ENCODE measurements around the gene MFRP.

Gene MFRP

DNA sequence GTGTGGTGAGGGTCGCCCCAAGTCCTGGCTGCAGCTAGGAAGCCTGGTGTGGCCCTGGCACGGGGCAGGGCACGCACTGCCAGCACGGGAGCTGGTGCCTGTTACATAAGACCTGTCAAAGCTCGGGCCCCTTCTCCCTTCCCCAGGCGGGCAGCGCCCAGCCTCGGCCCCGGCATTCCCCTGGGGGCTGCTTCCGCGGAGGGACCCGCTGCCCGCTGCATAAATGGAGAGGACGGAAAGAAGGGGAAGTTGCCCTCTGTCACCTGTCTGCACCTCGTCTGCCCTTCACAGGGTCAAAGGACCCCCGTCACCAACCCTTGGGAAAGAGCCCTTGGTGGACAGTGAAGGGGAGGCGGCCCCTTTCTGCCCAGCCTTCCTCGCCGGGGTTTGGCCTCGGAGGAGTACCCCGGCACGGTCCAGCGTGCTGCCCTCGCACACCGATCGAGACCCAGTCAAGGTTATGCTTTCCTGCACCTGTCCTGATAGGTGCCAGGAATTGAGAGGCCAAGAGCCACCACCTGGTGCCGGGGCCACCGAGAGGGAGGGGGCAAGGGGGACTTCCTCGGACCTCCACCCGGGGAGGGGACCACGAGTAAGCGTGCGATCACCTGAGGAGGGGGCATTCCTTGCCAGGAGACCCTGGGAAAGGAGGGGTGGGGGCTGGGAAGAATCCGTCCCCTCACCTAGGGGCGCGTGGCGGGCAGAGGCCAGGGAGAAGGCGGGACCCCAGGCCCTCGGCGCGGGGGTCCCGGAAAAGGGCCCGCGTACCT lies 16.8 kb upstream of the MFRP start:
- TF ChIP-seq, protein P1, sequence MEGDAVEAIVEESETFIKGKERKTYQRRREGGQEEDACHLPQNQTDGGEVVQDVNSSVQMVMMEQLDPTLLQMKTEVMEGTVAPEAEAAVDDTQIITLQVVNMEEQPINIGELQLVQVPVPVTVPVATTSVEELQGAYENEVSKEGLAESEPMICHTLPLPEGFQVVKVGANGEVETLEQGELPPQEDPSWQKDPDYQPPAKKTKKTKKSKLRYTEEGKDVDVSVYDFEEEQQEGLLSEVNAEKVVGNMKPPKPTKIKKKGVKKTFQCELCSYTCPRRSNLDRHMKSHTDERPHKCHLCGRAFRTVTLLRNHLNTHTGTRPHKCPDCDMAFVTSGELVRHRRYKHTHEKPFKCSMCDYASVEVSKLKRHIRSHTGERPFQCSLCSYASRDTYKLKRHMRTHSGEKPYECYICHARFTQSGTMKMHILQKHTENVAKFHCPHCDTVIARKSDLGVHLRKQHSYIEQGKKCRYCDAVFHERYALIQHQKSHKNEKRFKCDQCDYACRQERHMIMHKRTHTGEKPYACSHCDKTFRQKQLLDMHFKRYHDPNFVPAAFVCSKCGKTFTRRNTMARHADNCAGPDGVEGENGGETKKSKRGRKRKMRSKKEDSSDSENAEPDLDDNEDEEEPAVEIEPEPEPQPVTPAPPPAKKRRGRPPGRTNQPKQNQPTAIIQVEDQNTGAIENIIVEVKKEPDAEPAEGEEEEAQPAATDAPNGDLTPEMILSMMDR (IDR thresholded peaks at IDR 0.05; ENCODE audit: extremely low read depth, insufficient read depth, missing control alignments), result no peak
- no peak for DNase-seq (ENCODE audit: low spot score)
- in situ Hi-C loops (cut with MboI; ENCODE audit: low pct_unique_long_range_greater_than_20kb, low sequenced_read_pairs, unreplicated experiment), result no loop called here

DNA sequence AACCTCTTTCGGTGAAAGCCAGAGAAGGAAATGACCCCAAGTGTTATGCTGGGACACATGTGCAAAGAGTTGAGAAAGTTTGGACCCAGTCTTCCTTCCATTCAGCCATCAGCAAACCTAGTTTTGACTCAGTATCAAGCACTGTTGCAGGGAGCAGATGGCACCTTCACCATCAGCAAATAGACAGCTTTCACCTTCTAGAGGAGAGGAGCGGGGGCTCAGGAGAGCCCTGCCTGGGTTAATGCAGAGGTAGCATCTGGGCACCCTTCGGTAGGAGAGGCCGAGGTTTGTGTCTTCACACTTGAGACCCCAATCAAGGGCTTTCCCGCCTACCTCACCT lies 16.2 kb upstream of the MFRP start:
- TF ChIP-seq, protein P1 (IDR thresholded peaks at IDR 0.05; ENCODE audit: extremely low read depth, insufficient read depth, missing control alignments), result no peak
- in situ Hi-C loops (cut with MboI; ENCODE audit: low pct_unique_long_range_greater_than_20kb, low sequenced_read_pairs, unreplicated experiment), result no loop called here
- DNase-seq (ENCODE audit: low spot score), result no peak

DNA sequence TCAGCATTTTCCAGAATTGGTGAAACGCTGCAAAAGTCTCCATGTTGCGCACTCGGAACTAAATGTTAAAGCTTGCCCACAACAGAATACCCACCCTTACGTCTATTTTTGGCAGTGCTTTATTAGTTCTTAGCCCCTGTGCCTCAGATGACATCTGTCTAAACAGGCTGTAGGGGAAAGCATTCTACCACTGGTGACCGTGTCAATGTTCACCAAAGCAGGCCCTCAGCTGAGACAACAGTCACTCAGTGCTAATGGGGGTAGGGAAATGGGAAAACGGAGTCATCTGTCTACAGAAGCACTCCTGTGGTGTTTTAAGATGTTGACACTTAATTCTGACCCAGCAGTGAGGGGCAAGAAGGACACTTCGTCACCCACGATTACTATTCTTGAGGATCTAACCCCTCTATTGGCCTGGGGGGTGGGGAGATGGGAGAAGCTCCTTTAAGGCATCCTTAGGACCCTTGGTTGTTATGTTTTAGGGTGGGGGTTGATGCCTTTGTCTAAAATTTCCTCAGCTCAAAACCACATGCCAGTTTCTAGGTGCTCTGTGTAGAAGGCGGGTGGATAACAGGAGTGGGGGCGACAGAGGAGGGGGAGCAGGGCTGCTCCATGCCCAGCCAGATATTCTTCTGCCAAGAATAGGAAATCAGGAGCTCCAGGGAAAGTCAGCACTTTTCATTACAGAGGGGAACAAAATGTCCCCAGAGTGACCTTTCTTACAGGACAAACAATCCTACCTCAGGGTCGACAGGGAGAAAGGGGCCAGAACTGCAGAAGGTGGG lies 15.6 kb upstream of the MFRP start:
- DNase-seq (ENCODE audit: low spot score), result no peak
- TF ChIP-seq, protein P1 (IDR thresholded peaks at IDR 0.05; ENCODE audit: extremely low read depth, insufficient read depth, missing control alignments), result no peak
- in situ Hi-C loops (cut with MboI; ENCODE audit: low pct_unique_long_range_greater_than_20kb, low sequenced_read_pairs, unreplicated experiment), result no loop called here

DNA sequence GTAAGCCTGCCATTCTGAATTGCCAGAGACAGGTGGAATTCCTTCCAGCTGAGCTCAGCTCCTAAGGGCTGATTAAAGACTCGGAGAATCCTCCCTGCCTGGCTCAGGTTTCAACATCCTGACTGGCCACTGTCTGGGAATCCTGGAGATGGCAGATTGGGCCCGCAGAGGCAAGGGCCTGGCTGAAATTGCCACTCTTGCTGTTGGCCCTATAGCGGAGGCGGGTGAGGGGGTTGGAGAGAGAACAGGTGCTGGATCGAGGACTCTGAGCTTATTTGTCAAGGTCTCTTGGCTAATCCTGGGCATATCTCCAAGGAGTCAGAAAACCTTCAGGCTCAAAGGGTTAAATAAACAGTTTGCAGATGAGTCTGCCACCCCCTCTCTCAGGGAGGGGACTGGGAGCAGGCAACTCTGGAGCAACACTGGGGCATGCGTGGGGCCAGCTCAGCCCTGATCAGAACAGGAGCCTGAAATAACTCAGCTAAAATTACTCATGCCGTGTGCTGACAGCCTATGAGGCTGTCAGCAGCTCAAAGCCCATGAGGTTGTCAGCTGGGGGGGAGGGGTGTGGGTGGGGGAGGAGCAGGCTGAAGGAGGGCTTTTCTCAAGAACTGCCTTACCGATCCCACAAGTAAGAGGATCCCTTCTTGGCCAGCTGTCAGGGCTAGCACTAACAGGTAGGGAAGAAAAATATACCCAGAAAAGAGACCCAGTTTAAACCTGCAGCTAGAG lies 14.7 kb upstream of the MFRP start:
- peak; percentile 59 for DNase-seq (ENCODE audit: low spot score)
- TF ChIP-seq, protein P1 (IDR thresholded peaks at IDR 0.05; ENCODE audit: extremely low read depth, insufficient read depth, missing control alignments), result no peak
- in situ Hi-C loops (cut with MboI; ENCODE audit: low pct_unique_long_range_greater_than_20kb, low sequenced_read_pairs, unreplicated experiment), result no loop called here

DNA sequence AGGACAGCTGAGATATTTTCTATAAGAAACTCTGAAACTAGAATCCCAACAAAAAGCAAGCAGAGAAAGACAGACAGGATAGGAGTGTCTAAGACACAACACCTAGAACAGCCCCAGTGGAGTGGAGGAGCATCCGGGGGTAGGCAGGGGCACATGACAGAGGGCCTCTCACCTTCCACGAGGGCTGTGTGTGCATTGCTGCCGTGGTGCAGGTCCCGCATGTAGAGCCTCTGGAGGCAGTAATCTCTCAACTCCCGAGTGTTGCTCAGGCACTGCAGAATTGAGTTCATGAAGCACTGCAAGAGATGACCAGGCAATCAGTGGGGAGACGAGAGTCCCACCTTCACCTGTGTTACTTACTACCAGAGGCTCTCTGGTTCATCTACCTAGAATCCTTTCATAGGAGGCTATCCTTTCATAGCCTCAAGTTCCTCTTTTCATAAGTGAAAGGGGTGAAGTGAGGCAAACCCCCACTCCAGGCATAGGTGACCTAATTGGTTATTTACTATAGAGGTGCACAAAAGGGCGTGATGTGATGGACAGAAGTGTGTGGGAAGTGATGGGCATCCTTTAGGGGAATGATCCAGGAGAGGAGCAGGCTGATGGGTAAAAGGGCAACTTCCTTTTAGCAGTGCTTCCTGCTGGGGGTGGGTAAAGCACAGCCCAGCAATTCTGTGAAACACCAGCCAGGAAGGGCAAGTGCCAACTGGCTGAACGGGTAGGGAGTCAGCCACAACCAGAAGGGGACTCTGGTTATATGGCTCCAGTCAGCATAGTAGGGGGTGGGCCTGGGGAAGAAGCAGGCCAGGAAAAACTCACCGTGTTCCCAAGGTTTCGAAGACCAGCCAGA lies 13.1 kb upstream of the MFRP start:
- in situ Hi-C loops (cut with MboI; ENCODE audit: low pct_unique_long_range_greater_than_20kb, low sequenced_read_pairs, unreplicated experiment), result loop anchor here (10.0 kb wide), 1 partner anchor 115 kb away; no protein-coding TSS in a partner anchor
- TF ChIP-seq, protein P1 (IDR thresholded peaks at IDR 0.05; ENCODE audit: extremely low read depth, insufficient read depth, missing control alignments), result no peak
- no peak for DNase-seq (ENCODE audit: low spot score)

DNA sequence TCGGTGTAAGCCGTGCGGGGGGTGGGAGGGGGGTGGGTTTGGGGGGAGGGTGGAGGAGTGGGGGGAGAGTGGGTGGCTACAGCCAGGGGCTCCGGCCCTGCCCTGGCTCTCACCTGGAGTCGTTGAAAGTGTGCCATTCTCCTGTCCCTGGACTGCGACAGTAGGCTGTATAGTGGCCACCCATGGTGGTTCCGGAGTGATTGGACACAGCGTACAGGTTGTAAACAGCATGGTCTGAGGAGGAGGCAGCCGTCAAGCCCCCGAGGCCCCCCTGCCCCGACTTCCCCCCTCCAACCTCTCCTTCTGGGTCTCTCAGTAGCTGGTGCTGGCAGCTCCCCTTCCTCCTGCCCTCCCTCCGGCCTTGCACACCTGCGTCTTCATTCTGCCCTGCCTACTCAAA lies 10.6 kb upstream of the MFRP start:
- TF ChIP-seq, protein P1 (IDR thresholded peaks at IDR 0.05; ENCODE audit: extremely low read depth, insufficient read depth, missing control alignments), result no peak
- DNase-seq (ENCODE audit: low spot score), result no peak
- in situ Hi-C loops (cut with MboI; ENCODE audit: low pct_unique_long_range_greater_than_20kb, low sequenced_read_pairs, unreplicated experiment), result loop anchor here (10.0 kb wide), 1 partner anchor 118 kb away; no protein-coding TSS in a partner anchor

Measured in GM13977 (cell line).